GM10266 (cell line): Measurements from ENCODE around the gene CCDC61.

ENCODE experiments used
- DNase-seq: peaks from one replicate; pipeline ENCODE4 v3.0.0; 2012; ENCODE audit errors: extremely low spot score
- CTCF ChIP-seq: IDR thresholded peaks from 2 replicates; pipeline ENCODE4 v1.5.1; 2012; ENCODE audit warnings: mild to moderate bottlenecking, low read depth; ENCODE audit not compliant: control insufficient read depth, insufficient read depth; ENCODE audit errors: missing control alignments

CCDC61 gene

DNA sequence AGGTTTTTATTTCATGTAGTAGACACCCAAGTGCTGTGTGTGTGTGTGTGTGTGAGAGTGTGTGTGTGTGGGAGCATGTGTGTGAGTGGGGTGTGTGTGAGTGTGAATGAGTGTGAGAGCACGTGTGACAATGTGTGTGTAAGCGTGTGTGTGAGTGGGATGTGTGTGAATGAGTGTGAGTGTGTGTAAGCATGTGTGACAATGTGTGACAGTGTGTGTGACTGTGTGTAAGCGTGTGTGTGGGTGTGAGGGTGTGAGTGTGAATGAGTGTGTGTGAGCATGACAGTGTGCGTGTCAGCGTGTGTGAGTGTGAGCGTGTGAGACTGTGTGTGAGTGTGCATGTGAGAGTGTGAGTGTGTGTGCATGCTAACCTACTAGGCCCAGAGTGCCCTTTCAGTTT is 36.9 kb upstream of the CCDC61 start:
- no peak for TF ChIP-seq CTCF
- DNase-seq: no peak

- TF ChIP-seq CTCF: no peak
- DNase-seq: no peak
Measured at GRCh38 chr19:45958769-45959516, 36.3 kb upstream of the CCDC61 start.

- no peak for TF ChIP-seq CTCF
- DNase-seq: no peak
Measured at GRCh38 chr19:45959517-45960025, 35.7 kb upstream of the CCDC61 start.

- no peak for TF ChIP-seq CTCF
- DNase-seq: no peak
Measured at GRCh38 chr19:45960595-45961235, 34.6 kb upstream of the CCDC61 start.

DNA sequence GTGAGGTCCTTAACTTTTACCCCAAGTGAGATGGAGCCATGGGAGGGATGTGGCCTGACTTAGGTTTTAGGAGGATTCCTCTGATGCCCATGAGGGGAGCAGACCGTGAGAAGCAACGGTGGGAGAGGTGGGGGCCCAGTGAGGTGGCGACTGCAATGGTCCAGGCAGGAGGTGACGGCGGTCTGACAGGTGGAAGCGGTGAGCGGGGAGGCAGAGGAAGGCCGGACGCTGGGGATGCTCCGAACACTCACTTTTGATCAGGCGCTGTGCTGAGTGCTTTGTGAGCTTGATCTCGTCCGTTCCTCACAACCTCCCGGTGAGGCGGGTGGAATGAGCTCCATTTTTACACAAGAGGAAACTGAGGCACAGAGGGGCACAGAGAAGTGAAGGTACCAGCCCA is 33.2 kb upstream of the CCDC61 start:
- DNase-seq: no peak
- TF ChIP-seq CTCF: no peak

DNA sequence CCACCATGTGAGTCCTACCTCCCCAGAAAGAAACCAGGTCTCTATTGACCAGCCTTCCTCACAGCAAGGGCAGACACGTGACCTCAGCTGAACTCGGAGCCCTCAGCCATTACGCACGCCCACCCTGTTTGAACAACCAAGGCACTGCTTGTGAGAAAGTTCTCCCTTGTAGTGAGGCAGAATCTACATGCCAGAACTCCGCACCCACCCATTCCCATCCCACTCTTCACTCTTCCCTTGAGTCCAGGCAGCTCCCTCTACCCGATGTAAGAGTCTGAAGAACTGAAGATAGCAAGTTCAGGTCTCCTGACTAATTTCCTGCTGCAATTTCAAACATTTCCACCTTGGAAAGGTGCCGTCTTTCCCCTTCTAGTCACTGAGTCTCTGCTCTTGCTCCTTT is 28.0 kb upstream of the CCDC61 start:
- no peak for TF ChIP-seq CTCF
- DNase-seq: no peak

DNA sequence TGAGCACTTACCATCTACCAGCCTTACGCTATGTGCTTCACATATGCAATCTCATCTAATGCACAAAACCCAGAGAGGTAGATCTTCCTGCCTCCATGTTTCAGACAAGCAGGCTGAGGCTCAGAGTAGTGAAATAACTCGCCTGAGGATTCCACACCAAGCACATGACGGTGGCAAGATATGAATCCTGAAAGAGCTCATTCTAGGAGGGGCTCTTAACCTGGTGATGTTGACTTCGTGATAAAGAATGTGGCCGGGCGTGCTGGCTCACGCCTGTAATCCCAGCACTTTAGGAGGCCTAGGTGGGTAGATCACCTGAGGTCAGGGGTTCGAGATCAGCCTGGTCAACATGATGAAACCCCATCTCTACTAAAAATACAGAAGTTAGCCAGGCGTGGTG is 26.6 kb upstream of the CCDC61 start:
- no peak for DNase-seq
- no peak for TF ChIP-seq CTCF
